Measurements from ENCODE around the gene PBX1. TPM values are rescaled to one million over a fixed set of nuclear protein-coding genes. Genes with fewer than 3 reads are reported as not detected.

The PBX1 gene
- total RNA-seq, 2 donors from 2014 or later: 50.2 to 60.4 TPM

DNA sequence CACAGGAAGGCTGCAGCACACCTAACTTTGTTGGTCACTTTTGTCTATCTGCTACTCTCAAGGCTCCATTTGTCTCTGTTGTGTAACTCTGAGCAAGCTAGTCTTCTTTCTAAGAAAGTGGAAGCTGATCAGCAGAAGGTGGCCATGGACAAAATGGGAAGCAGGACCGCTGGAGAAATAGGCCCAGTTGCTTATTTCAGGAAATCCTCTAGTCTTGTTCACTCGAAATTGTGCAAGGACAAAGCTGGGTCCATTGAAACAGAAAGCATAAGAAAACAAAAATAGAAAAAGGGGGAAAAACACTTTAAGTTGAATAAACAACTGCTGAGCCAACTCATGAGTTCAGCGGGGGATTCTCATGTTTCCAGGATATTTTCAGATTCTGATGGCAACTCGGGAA is 150.1 kb downstream of the PBX1 start:
- Histone ChIP-seq H3K9me3 (no peaks in the 10 kb centered on the region), H3K4me1 (replicated peaks) (peaks cover 4% of the 10 kb centered on the region), H3K4me3 (no peak overlapping the region), H3K27ac (no peak overlapping the region), H3K27me3 (replicated peaks; ENCODE audit: insufficient read depth) (no peaks in the 10 kb centered on the region), H3K36me3 (no peaks in the 10 kb centered on the region)
- DNase-seq (ENCODE audit: low spot score): no peak
- 60% methylated on average over 4 of the region's 4 CpGs for WGBS
- TF ChIP-seq POLR2A (IDR thresholded peaks at IDR 0.05): no peak
- TF ChIP-seq, protein P1, sequence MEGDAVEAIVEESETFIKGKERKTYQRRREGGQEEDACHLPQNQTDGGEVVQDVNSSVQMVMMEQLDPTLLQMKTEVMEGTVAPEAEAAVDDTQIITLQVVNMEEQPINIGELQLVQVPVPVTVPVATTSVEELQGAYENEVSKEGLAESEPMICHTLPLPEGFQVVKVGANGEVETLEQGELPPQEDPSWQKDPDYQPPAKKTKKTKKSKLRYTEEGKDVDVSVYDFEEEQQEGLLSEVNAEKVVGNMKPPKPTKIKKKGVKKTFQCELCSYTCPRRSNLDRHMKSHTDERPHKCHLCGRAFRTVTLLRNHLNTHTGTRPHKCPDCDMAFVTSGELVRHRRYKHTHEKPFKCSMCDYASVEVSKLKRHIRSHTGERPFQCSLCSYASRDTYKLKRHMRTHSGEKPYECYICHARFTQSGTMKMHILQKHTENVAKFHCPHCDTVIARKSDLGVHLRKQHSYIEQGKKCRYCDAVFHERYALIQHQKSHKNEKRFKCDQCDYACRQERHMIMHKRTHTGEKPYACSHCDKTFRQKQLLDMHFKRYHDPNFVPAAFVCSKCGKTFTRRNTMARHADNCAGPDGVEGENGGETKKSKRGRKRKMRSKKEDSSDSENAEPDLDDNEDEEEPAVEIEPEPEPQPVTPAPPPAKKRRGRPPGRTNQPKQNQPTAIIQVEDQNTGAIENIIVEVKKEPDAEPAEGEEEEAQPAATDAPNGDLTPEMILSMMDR (IDR thresholded peaks at IDR 0.05): no peak
- TF ChIP-seq POLR2AphosphoS5 (IDR thresholded peaks at IDR 0.05): no peak
- intact Hi-C loops (cut with DNase I): no loop called here

DNA sequence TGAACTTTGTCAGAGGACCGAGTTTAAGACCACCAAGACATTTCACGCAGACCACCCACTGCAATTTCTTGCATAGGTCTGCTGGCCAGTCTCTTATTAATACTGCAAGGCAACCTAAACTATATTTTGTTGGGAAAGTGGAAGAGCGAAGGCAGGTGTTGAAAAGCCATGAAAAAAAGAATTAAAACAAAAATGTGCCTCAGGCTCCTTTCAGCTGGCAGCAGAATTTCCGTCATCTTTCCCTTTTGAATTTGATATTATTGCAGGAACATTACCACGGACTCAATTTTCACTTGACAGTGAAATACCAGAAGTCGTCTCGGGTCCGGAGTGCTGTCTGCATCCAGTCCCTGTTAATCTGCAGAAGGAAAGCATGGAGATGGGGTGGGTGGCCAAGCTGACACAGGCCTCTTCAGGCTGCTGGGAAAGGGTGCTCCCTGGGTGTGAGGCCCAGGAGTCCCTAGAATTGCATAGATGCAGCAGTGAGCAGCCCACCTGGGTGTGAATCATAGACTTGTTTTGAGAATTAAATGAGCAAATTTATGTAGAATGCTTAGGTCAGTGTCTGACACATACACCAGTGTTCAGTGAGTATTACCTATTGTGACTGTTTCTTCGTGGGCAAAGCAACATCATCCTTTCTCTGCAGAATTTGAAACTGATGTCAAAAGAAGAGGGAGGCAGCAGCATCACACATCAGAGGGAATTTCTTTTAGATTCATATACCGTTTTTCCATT is 150.7 kb downstream of the PBX1 start:
- no peak for DNase-seq (ENCODE audit: low spot score)
- intact Hi-C loops (cut with DNase I): no loop called here
- 71% methylated on average over 10 of the region's 10 CpGs for WGBS
- H3K4me3 ChIP-seq: no peak overlapping the region
- H3K9me3 ChIP-seq: no peaks in the 10 kb centered on the region
- no peaks in the 10 kb centered on the region for H3K27me3 ChIP-seq (replicated peaks; ENCODE audit: insufficient read depth)
- no peak overlapping the region for H3K27ac ChIP-seq
- H3K36me3 ChIP-seq: no peaks in the 10 kb centered on the region
- TF ChIP-seq POLR2A (IDR thresholded peaks at IDR 0.05) (no peak), POLR2AphosphoS5 (IDR thresholded peaks at IDR 0.05) (no peak)
- TF ChIP-seq, protein P1 (IDR thresholded peaks at IDR 0.05): no peak
- peaks cover 4% of the 10 kb centered on the region for H3K4me1 ChIP-seq (replicated peaks)

DNA sequence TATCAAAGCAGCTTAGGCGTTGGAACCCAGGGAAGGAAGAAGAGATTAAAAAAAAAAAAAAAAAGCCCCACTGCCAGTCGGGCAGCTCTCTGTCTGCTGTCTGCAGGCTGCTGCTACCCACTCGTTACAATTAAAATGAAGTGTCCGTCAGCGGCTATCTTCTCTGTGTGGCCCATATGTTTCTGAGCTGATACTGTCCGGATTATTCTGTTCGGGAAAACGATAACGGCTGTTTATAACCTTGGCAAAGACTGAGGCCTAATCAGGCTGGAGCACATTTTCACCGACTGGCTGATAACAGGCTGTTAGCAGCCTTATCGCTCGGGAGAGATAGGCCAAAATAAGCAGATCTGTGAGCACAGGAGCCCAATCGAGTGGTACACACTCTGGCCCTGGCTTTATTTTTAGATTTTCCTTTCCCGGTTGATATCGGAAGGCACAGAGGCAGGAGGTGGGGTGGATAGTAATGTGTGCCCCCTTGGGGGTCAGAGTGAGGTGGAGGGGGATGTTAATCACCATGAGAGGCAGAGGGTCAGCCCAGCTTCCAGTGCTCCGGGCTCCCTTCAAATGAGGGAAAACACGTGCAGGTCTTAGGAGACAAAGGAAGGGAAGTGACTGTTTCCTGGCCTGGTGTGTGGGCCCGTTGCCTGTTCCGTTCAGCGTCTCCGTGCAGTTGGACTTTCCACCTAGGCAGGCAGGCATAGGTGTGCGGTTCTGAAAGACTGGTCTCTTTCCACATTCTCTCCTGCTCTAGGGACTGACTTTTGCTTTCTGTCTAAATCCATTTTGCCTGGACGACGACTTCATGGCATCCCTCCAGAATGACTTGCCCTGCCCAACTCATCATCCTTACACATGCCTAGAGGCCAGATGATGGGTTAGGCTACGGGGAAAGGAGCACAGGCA is 153.4 kb downstream of the PBX1 start:
- 57% methylated on average over 25 of the region's 25 CpGs for WGBS
- Histone ChIP-seq H3K4me3 (no peak overlapping the region), H3K36me3 (no peaks in the 10 kb centered on the region), H3K4me1 (replicated peaks) (peaks cover 4% of the 10 kb centered on the region), H3K27ac (no peak overlapping the region), H3K27me3 (replicated peaks; ENCODE audit: insufficient read depth) (no peaks in the 10 kb centered on the region), H3K9me3 (no peaks in the 10 kb centered on the region)
- intact Hi-C loops (cut with DNase I): no loop called here
- TF ChIP-seq POLR2A (IDR thresholded peaks at IDR 0.05): no peak
- no peak for TF ChIP-seq POLR2AphosphoS5 (IDR thresholded peaks at IDR 0.05)
- TF ChIP-seq, protein P1 (IDR thresholded peaks at IDR 0.05): no peak
- no peak for DNase-seq (ENCODE audit: low spot score)

DNA sequence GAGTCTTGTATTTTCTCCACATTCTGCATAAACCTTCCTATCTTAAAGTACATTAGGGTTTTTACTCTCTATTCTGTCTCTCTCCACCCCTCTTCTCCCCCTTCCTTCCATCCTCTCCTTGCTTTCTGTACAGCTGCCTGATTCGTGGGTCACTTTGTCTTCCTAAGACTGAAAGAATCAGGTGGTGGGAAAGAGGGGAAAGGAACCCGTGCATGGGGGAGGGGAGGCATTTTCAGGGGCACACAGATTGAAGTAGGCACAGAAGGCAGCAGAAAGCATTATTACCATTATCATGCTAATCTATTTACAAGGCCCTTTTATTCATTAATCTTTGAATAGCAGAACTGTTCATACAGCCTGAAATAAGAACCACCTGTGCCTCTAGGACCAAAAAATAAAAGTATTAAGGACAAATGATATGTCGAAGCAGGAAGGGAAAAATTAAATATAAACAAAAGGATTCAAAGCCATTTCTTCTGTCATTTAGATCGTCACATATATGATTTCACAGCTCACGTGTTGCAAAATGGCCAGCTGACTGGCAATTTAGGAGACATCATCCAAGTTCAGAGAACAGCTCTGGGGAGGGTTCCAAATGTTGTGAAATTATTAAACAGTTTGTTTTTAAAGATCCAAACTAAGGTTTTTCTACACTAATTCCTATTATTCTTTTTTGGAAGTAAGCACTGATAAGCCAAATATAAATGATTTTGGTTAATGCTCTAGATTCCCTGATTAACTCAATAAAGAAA is 154.6 kb downstream of the PBX1 start:
- H3K27me3 ChIP-seq (replicated peaks; ENCODE audit: insufficient read depth): no peaks in the 10 kb centered on the region
- intact Hi-C loops (cut with DNase I): no loop called here
- DNase-seq (ENCODE audit: low spot score): no peak
- TF ChIP-seq, protein P1 (IDR thresholded peaks at IDR 0.05): no peak
- TF ChIP-seq POLR2AphosphoS5 (IDR thresholded peaks at IDR 0.05) (no peak), POLR2A (IDR thresholded peaks at IDR 0.05) (no peak)
- no peaks in the 10 kb centered on the region for H3K36me3 ChIP-seq
- no peak overlapping the region for H3K27ac ChIP-seq
- no peak overlapping the region for H3K4me3 ChIP-seq
- WGBS: 28% methylated on average over 5 of the region's 5 CpGs
- no peaks in the 10 kb centered on the region for H3K9me3 ChIP-seq
- H3K4me1 ChIP-seq (replicated peaks): no peaks in the 10 kb centered on the region
